Globus pallidus (tissue), 1 donor: ENCODE measurements around the gene WNK3.
A peak's percentile ranks its signal among the peaks of the same experiment; 100 is the strongest.

Experiments
- DNase-seq: peaks from one replicate; pipeline ENCODE4 v3.0.0-alpha.2; 2015; ENCODE audit warnings: low spot score

WNK3 gene

DNA sequence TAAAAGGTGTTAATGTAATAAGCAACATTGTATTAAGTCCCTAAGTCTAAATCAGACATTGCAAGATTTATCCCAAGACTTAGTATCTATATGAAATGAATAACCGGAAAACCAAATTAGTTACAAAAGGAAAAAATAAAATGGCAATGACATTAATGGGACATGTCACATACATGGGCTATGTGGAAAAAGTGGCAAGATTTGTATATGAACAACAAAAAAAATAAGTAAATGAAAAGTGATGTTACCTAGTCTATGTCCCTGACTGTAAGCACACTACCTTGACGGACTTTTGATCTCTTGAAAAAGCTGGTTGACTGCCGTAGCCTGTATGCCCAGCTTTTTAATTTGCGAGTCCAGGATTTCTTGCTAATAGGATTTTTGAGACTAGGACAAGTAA lies 119.3 kb downstream of the WNK3 start:
- no peak for DNase-seq

- DNase-seq: no peak
Observed at GRCh38 chrX:54237014-54237413, 120.8 kb downstream of the WNK3 start.

DNA sequence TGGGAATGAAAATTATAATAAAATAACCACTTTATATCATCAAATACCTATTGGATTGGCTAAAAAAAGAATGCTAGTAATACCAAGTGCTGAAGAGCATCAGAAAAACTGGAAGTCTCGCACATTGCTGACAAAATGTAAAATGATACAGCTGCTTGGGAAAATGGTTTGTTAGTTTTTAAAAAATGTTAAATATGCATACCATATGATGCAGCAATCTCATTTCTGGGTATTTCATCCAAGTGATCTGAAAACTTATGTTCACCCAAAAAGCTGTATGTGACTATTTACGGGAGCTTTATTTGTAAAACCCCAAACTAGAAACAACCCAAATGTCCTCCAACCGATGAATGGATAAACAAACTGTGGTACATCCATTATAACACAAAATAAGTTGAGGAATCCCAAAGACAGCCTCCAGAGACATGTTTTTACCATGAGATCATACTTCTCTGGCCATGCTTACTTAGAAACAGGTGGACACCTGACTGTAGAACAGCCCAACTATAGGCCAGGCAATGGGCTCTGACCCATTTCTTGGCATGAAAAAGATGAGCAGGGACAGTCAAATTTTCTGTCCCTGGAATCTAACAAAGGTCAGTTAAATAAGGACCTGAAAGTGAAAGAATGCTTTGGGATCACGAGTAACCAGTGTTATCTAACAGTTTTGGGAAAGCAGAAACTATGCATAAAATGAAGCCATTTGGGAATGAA lies 127.3 kb downstream of the WNK3 start:
- no peak for DNase-seq

DNA sequence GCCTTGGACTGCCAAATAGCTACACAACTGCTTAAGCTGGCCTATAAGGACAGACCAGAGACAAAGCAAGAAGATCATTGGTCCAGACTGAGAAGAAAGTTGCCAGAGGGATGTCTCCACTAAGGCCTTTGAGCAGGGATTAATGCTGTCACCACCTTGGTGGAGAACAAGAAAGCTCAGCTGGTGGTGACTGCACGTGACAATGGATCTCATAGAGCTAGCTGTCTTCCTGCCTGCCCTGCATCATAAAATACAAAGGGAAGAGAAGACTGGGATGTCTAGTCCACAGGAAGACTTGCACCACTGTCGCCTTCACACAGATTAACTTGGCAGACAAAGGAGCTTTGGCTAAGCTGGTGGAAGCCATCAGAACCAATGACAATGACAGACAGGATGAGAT lies 134.3 kb downstream of the WNK3 start:
- no peak for DNase-seq

DNA sequence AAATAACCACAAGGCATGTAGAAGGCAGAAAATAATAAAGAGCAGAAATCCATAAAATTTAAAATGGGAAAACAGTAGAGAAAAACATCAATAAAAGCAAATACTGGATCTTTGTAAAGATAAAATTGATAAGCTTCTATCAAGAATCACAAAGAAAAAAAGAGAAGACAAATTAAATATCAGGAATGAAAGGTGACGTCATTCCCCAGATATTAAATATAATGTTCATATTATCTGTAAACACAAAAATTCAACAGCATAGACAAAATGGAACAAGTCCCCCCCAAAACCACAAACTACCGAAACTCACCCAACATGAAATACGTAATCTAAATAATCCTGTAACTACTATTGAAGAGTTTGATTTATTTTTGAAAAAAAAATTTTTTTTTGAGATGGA lies 144.2 kb downstream of the WNK3 start:
- DNase-seq: no peak

DNA sequence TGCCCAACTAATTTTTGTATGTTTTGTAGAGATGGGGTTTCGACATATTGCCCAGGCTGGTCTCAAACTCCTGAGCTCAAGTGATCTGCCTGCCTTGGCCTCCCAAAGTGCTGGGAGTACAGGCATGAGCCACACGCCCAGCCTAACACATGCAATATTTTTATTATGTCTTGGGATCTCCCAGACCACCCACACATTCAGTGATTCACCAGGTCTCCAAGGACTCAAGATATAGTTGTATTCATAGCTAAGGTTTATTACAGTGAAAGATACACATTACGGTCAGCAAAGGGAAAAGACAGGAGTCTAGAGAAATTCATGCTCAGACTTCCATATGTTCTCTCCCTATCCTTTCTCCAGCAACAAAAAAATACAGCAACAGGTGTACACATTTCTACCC lies 149.3 kb downstream of the WNK3 start:
- DNase-seq: no peak

DNA sequence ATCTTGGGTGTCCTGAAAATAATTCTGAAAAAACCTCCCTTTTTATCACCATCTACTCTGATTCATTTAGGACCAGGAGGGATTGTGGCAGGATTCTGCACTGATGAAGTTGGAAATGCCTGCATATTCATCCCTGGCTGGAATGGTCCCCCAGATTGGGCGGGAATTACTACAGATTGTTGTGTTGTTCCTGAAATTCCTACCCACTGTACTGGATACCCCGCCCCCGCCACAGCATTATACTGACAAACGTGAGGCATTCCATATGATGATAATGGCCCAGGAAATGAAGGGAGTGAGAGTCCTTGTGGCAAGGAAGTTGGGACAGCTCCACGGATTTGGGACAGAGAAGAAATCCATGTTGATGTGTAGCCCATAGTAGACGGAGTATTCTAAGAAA lies 159.6 kb downstream of the WNK3 start:
- DNase-seq: no peak

DNA sequence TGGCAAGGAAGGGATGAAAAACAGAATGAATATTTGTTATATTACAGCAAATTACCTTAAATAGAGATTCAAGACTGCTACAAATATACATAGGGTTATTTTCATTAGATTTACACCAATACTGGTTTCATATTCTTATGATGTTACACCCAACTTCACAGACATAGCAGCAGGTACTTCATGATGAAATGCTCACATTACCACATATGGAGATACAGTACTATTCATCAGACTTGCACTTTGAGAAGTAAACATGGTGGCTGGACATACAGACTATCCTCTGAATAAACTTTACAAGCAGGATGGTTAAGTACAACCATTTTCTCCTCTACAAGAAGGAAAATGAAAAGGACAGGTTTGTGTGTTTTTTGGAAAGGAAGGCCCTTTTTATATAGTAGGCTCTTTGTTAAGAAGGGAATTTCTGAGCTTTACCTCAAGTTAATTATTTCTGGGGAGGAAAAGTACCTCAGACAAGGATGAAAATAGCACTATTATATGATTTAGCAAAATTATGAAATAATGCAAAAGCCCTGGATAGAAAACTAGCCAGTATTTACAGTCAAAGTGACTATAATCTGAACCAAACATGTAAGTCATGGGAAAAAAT lies 162.8 kb downstream of the WNK3 start:
- DNase-seq: no peak

DNA sequence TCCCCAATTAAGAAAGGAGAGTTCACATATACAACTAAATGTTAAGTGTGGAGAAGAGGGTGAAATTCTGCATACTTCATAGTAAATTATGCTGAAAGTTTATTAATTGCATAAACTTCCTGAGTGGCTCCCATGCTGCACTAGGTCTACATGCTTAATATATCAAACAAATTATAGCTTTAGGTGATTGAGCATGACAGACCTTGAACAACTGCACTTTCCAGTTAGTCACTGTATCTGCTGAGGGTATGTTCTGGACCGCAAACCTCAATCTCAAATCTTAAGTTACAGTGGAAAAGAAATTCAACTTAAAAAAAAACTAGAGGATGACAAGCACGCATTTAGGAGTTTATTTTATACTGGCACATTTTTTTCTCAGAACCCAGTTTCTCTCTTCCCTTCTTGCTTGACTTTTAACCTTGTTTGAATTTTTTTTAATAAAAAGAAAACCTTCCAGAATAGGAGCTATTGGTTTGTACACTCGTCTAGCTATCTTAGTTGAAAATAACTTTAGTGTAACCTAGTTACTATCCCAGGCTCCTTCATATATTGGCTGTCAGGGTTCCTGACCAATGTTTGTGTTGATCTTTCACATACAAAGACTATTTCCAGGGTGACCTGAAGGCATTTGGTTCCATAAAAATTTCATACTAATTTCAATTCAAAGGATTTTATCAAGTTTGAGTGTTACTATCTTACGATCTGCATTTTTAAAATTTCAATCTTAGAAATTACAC lies 164.6 kb downstream of the WNK3 start:
- DNase-seq: no peak

DNA sequence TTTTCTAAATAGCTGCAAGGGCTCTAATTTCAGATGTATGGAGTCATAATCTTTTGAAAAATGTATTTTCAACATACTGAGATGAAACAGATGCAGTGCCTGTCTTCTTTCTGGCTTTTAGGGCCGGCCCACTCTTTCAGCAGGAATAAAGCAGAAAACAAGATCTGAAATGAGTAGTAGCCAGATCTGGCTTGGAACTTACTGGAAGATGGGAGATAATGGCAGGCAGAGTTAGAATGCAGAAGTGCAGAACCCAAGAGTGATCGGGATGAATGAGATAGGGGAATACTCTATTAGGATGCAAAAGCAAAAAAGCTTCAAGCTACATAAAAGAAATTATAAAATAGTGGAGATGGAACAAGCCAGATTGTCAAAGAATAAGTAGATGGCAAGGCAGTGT lies 173.4 kb downstream of the WNK3 start:
- no peak for DNase-seq

GRCh38 chrX:54182864-54183613 lies 174.8 kb downstream of the WNK3 start, which contains the start of gene FAM120C:
Gene FAM120C (minus strand): TSS chrX:54183254. CDS start chrX:54183198, 56 bp downstream.
- peak; percentile 79 for DNase-seq

DNA sequence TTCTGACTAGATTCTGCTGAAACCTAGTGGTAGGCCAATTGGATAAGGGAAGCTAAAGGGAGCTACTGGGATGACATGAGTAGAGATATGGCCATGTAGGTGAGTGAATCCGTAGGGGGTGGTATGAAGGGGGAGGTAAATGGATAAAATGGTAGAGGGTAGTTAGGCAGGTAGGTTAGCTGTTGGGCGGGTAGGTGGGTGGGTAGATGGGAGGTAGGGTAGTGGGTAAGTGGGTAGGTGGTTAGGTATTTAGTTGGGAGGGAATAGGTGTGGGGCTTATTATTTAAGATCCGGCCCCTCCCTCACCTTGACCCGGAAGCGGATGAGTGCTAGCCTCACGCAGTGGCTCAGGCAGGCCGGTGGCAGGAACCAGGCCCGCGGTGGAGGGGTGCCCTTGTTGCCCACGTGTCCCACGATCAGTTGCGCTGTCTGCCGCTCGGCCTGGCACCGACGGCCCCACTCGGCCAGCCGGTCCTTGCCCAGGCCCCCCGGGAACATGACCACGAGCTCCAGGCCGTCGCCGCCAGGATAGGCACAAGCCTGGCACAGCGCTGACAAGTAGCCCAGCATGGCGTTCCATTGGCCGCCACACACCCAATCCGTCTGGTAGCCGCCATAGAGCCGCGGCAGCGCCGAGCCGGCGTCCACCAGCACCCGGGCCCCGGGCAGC lies 175.5 kb downstream of the WNK3 start:
- peak; percentile 67 for DNase-seq

DNA sequence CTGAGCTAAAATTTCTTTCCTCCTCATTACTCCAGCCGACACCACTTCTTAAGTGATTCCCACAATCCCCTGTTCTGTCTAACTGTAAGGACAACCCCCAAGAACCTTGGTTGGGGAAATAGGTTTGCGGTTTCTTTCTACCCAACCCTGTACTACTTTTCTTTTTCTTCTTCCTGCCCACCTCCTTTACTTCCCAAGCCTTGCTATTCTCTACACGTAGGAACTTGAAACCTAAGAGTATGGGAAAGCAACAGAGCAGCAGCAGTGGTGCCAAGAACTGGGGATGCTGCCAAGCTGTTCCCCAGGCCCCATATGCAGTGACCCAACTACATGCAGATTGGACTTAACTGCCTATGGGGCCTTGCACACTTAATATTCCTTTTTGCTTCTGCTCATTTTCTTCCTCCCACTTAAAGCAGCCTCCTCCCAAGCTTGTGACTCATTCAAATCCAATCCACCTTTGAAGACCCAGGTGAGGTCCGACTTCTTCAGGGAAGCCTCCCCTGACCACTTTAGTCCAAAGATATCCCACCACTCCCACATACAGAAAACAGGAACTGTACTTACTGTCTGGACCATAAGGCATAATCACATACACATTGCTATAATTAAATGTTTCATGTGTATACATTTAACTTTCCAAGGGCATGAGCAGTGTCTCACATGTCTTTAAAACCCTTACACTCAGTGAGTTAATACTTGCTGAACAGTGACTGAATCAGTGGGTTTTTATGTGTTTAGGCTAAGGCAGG lies 176.5 kb downstream of the WNK3 start:
- DNase-seq: no peak

DNA sequence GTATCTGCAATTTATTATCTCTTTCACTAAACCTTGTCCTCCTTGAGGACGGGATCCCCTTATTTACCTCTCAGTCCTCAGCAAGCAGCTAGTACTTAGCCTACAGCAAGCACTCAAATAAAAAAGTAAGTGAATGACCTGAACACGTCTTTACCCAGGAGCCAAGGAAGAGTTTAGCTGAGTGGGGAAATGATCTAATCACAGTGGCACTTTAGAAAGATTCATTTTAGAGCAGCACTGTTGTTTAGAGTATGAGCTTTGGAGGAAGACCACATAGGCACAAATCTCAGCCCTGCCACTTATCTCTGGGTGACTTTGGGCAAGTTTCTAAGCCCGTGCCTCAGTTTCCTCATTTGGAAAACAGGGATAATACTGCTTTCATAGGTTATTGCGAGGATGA lies 177.4 kb downstream of the WNK3 start:
- no peak for DNase-seq

- no peak for DNase-seq
Observed at GRCh38 chrX:54178100-54178940, 179.5 kb downstream of the WNK3 start.

GRCh38 chrX:54177306-54177705 lies 180.5 kb downstream of the WNK3 start:
- DNase-seq: no peak

- DNase-seq: no peak
Observed at GRCh38 chrX:54173791-54174190, 184.1 kb downstream of the WNK3 start.

DNA sequence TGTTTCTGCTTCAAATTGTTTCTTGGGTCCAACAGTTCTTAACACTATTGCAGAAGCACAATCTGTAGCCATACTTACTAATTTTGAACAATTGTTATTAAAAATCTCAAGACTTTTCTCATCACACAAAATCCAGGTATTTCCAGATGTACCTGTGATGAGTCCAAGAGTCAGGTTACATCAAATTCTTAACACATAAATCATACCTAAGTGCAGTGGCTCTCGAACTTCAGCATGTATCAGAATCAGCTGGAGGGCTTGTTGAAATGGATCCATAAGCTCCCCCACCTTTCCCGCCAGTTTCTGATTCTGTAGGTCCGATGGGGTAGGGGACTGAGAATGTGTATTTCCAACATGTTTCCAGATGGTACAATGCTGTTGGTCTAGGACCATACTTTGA lies 185.4 kb downstream of the WNK3 start:
- no peak for DNase-seq

- no peak for DNase-seq
Observed at GRCh38 chrX:54171527-54172250, 186.2 kb downstream of the WNK3 start.

GRCh38 chrX:54171091-54171490 lies 186.8 kb downstream of the WNK3 start:
- no peak for DNase-seq
